NK-92 (cell line): Measurements from ENCODE around the gene MELTF.

Source experiments
- DNase-seq: peaks from one replicate; lab custom pipeline; 2025; ENCODE audit not compliant: unreplicated experiment; lab: John Stamatoyannopoulos, UW

MELTF gene

DNA sequence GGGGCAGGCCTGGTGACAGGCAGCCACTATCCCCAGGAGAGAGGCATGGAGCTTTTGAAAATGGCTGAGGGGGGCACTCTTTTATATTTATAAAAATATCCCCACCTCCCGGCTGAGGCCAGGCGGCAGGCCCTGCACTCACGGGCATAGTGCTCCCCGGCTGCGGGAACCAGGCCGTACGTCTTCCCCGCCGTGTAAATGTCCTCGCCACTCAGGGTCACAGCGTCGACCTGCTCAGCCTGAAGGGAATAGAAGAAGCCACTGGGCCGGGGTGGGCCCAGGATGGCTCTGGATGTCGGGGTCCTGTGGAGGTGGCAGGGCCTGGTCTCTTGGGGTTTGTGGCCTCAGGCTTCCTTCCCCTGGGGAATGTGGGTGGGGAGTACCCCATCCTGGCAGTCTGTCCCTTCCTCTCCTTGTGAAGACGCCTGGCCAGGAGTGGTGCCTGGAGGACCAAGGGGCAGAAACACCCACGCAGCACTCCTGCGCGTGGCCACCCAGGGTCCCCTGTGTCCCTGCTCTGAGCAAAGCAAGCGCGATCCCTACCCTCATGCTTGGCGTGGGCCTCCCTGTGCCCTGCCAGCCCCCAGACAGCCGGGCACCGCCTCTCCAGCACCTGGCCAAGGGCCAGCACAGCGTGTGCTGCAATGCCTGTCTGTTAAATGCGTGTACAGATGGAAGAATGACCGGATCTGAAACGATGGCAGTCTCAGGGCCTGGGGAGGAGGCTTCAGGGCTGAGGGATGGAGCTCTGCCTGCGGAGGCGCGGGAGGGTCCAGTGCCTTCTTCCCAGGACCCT, 18.9 kb downstream of the MELTF start:
- no peak for DNase-seq

DNA sequence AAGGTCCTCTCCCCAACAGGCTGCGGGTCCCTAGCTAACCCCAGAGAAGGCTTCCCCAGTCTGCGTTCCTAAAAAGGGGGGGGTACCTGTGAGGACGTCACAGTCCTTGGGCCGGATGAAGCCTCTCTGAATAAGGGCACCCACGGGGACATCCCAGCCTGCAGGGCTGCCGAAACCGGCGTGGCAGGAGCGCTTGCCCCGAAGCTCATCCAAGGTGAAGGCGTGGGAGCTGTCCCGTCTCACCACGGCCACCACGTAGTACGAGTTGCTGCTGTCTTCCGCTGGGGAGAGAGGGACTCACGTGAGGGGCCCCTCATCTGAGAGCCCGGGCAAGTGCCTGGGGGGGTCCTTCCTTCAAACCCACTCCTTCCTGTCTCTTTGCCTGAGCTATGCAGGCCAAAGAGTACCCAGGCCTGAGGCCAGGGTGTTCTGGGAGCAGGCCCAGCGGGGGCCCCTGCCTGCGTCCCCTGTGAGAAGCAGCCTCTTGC, 20.0 kb downstream of the MELTF start:
- no peak for DNase-seq

DNA sequence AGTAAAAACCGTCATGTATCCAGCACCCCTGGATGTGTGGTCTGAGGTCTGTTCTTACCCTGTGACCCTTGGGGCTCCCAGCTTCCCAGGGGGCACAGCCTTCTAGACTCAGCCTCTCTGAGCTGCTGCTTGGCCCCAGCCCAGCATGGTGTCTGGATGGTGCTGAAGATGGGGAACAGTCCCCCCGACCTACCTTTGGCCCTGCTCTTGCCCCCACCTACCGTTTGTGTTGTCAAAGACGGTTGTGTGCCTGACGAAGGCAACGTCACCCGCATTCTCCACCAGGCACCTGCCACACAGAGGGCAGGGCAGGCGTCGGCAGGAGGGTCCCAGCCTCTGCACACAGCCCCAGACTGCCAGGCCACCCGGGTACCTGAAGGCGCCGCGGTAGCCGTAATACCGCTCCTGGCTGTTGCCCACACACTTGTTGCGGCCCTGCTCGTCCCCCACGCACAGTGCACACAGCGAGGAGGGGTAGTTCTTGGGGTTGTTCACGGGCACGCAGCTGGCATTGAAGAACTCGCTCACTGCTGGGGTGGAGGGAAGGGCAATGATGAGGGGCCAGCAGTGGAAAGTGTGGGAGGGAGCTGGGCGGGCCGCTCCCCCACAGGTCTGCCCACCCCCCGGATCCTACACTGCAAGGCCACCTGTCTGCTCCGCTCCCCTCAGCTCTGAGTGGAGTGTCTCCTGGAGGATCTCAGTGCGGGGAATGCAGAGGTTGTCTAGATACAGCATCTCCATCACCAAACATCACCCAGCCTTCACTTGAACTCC, 21.0 kb downstream of the MELTF start:
- DNase-seq, result no peak

DNA sequence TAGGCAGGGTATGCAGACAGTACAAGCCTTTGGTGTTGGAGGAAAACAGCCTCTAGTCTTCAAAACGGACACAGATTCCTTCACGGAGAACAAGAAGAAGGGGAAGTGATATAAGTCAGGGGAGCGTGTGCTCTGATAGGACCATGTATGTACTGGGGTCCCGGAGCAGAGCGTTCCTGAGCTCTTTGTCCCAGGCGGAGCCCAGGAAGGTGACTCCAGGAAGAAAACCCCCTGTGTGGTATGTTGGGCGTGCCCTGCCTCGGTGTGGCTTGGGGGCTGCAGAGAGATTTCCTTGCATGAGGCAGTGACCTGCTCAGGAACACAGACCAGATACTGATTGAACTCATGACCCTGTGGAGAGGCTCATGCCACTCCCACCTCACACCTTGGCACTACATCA, 21.7 kb downstream of the MELTF start:
- no peak for DNase-seq

DNA sequence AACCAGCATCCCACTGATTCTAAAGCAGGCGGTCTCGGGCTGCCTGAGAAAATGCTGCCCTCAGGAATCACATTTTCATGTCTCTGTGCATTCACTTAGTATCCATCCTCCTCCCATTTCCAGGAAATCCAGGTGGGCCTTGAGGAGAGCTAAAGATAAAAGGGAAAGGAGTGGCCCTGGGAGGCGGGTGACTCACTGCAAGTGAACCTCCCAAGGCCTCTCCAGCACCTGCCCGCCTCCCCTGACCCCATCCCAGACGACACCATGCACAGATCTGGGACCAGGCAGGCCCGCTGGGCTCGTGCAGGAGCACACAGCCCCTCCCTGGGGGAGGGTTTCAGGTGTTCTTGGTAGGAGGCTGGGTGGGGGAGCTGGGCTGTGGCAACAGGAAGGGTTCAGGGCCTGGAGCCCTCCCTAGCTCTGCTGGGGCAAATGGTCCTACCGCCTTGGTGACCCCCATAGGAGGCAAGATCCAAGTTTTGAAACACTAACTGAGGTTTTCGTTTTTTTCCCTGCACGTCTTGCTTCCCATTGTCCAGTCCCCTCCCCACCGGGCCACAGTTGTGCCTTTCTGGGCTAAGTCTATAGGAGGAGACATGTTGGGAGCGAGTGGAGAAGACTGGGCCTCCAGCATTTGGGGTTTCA, 22.2 kb downstream of the MELTF start:
- no peak for DNase-seq

DNA sequence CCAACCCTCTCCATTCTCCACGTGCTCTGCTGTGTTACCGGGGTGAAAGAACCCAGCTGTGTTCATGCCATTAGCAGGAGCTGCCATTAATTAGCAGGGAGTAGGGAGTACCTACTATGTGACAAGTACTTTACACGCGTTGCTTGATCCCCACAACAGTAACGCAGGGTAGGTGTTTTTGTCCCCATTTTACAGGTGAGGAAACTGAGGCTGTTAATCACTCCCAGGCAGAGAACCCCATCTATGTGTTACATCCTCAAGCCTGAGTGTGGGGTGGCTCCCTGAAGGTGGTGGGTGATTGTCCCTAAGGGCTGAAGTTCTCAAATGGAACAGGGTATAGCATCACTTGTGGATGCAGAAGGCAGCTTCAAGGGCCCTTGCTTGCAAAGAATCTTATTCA, 22.8 kb downstream of the MELTF start:
- no peak for DNase-seq

DNA sequence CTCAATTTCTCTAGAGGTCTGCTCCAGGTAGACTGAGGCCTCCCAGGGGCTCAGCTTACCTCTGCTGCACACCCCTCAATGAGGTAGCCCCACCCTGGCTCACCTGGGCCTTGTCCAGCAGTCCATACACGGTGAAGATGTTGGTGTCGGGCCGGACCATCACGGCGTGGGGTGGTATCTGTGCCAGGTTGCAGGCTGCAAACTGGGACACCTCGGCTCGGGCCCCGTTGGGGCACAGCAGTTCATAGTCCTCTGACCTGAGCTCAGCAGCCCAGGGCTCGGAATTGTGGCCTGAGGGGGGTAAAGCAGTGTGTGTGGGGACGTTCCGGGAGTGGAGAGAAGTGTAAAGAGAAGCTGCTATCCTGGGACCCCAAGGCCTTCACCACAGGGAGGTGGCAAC, 23.2 kb downstream of the MELTF start:
- DNase-seq, result no peak

DNA sequence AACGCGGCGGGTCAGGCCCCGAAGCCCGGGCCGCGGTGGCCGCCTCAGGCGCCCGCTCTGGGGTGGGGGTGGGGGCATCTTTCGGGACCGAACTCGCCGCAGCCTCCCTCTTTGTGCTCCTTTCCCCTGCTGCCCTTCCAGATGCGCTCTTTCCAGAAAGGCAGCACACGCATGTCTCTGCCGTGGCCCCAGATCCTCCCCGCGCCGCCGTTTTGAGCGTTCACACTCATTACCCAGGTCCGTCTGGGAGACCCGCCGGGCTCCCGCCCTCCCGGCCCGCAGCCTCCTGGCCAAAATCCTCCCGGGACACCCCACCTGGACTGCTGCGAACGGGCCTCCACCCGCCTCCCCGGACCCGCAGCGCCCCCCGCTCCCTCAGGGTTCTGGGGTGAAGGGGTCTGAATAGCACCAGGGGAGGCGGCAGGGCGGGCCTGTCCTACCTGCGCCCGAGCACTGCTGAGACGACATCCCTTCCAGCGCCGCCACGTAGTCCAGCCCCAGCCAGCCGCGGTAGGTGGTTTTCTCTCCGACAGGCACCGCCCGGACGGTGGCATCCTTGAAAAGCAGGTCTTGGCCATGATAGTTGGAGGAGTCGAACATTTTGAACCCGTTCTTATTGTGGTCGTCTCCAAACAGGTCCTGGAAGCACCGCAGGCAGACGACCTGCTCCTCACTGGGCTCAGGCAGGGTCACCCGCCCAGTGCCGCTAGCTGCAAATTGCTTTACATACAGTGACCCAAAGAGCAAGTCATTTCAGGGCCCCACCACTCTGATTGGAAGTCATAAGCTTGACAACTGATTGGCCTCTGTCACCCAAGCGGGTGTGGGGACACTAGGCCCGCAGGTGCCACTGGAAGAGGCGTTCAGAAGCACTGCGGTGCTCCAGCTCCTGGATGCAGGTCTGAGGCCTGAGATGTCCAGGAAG, 25.9 kb downstream of the MELTF start:
- DNase-seq, result no peak

DNA sequence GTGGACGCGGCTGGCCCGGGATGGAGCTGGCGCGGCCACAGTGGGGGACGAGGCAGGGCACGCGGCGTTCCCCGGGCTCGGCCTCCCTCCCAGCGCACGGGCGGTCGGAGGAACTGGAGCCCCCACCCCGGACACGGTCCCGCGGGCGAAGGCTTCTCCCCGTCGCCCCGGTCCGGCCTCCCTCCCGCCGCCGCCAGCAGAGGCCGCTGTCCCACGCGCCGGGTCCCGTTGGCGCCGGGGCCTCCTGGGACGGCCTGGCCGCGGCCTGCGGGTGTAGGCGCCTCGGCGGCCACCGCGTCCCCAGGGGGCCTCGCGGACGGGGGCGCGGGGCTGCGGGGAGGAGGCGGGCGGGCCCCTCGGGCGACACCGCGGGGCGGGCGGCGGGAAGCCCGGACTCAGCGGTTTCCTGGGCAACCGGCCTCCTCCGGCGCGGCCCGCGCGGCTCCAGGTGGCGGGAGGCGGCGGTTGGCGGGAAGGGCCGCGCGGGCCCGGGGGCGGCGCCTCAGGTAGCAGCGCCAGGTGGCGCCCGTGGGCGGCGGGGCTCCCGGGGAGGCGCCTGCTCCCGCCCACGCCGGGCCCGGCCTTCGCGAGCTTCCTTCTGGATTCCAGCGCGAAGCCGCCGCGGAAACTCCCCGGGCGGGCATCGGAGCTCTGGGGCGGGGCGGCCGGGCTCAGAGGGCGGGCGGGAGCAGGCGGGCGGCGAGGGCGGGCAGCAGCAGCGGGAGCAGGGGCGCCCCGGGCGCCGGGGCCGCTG, 26.7 kb downstream of the MELTF start:
- peak; percentile 12 for DNase-seq

DNA sequence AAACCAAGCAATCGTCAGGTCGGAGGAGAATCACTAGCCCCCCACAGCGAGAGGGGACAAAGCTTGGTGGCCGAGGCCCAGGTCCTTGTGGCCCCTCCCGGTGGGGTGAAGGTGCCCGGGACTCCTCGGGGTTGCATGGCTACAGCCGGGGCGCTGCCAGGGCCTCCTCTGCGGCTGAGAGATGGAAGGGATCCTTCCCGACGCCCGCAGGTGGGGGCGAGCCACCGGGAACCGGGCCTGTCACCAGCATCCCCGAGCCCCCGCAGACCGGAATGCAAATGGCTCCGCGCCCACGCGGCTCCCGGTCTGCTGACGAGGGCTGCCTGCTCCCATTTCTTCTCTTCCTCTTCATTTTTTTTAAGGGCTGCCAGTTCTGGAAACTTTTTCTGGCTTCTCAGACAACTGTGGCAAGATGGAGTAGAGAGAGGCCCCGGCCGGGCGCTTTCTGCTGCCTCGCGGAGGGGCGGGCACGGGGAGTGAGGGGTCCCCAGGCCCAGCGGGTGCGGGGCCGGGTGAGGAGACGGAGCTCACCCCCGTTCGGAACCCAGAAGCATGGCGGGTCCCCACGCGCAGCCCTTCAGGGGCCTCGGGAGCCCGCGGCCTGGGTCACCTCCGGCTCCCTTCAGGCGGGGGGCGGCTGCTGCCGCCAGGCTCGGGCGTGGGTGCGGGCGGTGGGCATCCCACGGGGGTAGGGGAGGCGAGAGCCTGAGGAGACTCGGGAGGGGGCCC, 27.5 kb downstream of the MELTF start:
- no peak for DNase-seq

DNA sequence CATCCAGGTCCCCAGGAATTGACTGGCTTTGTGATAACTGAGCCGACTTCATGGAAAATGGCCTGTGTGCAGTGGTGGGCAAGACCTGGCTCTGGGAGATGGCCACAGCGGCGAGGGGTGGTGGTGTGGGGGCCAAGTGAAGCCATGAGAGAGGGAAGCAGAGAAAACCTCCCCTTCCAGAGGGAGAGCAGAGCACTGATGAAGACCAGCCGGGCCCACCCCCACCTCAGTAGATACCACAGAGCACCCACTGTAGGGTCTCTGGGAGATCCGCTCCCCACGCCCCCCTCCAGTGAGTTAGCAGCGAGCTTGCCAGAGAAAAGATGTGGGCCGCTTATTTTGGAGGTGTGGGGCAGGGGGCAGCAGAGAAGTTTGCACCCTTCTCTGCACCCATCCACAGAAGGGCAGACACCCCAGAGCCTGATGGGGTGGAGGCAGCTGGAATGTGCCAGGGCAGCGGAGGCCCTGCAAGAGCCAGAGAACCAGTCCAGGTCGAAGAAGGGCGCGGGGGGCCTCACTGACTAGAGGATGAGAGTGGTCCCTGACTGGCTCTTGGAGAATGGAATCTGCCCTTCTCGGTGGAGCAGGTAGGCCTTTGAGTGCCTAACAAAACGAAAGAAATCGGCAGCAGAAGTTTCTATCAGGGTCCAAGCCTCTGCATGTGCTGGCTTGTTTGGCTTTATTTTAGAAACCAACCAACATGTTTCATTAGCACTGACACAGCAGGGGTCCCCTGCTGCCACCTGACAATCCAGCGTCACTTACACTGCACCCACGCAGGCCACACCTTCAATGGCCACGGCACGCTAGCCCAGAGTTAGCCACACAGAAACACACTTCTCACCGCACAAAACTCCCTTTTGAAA, 28.3 kb downstream of the MELTF start:
- no peak for DNase-seq

DNA sequence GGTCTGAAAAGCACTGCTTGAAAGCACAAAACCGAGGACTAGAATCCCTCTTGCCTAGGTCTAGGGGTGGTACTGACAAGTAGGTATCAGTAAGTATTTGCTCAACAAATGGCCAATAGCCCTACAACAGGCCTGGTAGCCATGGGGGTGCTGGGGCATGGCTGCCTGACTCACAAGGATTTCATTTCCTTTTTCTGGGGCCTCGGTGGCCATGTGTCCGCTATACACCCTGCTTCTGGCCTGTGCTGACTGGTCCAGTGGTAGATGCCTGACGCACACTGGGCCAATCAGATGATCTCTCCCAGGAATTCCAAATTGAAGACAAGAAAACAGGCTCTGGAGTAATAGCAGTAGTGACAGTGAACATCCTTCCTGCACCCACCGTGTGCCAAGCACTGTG, 29.4 kb downstream of the MELTF start:
- no peak for DNase-seq

DNA sequence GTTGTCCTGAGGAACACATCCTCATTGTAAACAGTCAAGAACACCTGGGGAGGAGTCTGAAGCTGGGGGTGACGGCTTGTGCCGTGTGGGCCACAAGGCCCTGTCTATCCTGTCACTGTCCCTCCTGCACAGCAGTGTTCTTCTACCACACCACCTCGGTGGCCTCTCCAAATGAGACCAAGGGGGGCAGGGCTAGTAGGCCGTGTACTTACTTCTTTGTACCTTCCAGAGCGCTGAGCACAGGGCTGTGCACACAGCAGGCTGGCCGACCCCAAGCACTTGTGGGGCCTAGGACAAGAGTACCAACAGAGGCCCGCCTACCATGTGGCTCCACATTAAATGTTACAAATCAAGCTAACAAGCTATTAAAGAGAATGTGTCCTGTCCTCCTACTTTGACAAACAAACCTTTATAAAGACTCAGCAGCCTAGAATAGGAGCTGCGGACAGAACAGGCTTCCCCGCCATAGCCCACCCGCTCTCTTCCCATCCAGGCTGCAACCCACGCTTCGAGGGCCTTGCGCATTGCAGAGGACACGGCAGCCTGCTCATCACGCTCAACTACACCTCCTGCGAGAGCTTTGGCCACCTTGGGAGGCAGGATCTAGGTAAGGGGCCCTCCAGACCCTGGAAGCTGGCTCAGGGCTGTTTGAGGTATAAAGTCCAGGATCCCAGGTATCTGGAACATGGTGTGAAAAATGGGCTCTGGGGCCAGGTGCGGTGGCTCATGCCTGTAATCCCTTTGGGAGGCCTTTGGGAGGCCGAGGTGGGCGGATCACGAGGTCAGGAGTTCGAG, 30.5 kb downstream of the MELTF start:
- DNase-seq, result no peak

DNA sequence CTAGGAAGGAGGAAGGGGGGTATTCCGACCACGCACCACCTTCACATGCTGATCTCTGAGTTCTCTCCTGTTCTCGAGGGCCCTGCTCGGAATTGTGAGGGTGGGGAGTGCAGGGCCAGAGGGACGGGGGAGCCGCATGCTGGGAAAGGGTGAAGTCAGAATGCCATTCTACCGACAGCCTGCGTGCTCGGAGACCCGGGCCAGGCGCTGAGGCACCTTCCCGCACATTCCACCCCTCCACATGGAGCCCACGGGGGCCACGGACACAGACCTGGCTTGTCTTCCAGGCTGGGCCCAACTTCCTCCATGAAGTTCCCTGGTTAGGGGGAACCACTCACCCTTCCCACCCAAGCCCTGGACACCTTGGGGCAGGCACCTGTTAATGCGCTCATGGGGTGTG, 32.3 kb downstream of the MELTF start:
- no peak for DNase-seq

DNA sequence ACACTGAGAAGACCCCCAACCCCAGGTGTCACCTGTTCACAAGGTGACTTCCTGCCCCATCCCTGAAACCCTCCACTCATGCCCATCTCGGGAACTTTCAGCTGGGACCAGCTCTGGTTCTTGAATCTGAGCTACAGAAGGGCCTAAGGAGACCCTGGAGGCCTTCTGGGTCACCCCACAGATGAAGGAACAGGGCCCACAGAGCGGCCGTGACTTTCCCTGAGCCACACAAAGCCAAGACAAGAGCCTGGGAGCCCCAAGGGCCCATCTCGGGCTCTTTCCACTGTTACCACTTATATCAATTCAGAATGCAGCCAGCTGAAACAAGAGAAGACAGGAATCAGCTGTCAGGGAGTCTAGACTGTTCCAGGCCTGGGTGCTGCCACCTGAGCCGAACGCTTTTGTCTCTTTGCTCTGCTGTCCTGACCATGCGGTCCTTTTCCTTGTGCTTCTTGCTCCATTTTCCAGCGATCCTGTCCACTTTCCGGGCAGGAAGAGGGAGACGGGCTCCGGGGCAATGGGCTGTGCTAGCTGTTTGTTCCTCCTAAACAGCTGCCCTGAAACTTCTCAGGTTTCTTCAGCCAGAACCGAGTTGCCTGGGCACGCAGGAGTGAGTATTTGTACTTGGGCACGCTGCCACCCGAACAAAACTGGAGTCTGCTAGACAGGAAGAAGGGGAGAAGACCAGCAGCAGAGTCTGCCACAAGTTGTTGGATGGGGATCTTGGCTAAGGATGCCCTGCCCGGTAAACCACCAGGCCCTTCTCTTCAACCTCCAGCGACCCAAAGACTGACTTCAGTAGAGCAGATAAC, 33.0 kb downstream of the MELTF start:
- DNase-seq, result no peak

DNA sequence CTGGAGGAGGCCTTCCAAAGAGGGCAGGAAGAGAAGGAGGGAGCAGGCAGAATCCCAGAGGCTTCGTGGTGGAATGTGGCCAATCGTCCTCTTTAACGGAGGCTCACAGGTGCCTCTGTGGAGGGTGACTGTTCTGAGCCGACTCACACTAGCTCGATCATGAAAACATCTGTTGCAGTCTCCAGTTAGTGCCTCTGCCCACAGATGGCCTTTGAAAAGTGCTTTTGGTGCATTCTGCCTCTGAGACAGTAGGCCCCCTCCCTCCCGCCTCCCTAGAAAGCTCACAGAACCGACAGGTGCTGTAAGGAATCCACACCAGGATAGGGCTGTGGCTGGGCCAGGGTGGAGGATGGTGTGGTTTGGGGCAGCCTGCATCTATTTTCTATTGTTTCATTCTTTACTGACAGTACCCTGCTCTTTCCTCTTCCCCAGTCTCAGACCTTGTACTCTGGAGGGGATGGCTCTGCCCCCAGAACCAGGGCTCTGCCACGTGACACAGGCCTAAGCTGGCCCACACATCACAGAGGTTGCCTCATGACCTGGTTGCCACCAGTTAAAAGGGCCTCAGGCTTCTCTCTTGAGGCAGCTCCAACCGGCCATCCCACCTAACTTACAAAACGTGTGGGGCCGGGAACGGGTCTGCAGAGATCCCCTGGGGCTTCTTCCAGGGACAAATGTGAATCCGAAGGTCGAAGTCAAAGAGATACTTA, 33.8 kb downstream of the MELTF start:
- no peak for DNase-seq
